SU-DHL-6 (cell line): ENCODE data around the gene PDZD7.

ENCODE experiments used
- H2AFZ ChIP-seq: fragments of 200-600 bp; sonication (generic); 2 replicates; pipeline ENCODE4 v1.6.1; 2014; ENCODE audit warnings: low read depth, mild to moderate bottlenecking, moderate library complexity, mixed read lengths, antibody characterized with exemption, low read length; ENCODE audit not compliant: severe bottlenecking
- H3F3A ChIP-seq: fragments of 200-600 bp; shearing (Covaris generic); 2 replicates; pipeline ENCODE4 v1.6.0; 2016; ENCODE audit warnings: antibody characterized with exemption, mild to moderate bottlenecking; ENCODE audit not compliant: insufficient read depth
- H3K27ac ChIP-seq: fragments of 200-600 bp; sonication (generic); 2 replicates; pipeline ENCODE4 v1.5.1; 2016; ENCODE audit warnings: low read depth, mild to moderate bottlenecking, low read length, moderate library complexity, mixed read lengths
- H3K27me3 ChIP-seq: fragments of 200-600 bp; sonication (generic), shearing (Covaris generic); 2 replicates; pipeline ENCODE4 v1.6.0; 2014; ENCODE audit warnings: mild to moderate bottlenecking, low read length
- H3K36me3 ChIP-seq: fragments of 200-600 bp; sonication (generic); 2 replicates; pipeline ENCODE4 v1.6.1; 2014; ENCODE audit warnings: mild to moderate bottlenecking, low read length, mixed read lengths
- H3K4me2 ChIP-seq: fragments of 300-600, 200-600 bp; shearing (Covaris generic), sonication (generic); 2 replicates; pipeline ENCODE4 v1.6.0; 2014; ENCODE audit warnings: low read length, low read depth, mild to moderate bottlenecking; ENCODE audit not compliant: poor library complexity, severe bottlenecking
- H3K4me3 ChIP-seq: fragments of 200-600 bp; sonication (generic); 2 replicates; pipeline ENCODE4 v1.5.1; 2014; ENCODE audit warnings: antibody characterized with exemption, low read length, mild to moderate bottlenecking, mixed read lengths; ENCODE audit not compliant: insufficient read depth, poor library complexity, severe bottlenecking
- H3K79me2 ChIP-seq: fragments of 200-600 bp; sonication (generic); 2 replicates; pipeline ENCODE4 v1.6.1; 2014; ENCODE audit warnings: mild to moderate bottlenecking, low read length, moderate library complexity; ENCODE audit not compliant: insufficient read depth
- H3K9ac ChIP-seq: fragments of 200-600 bp; sonication (generic); 2 replicates; pipeline ENCODE4 v1.7.0; 2014; ENCODE audit warnings: mild to moderate bottlenecking, low read length
- H3K9me2 ChIP-seq: fragments of 200-600 bp; sonication (generic); replicated peaks from 2 replicates; pipeline ENCODE4 v1.6.1; 2014; ENCODE audit warnings: low read length; ENCODE audit not compliant: insufficient read depth
- H3K9me3 ChIP-seq: fragments of 200-600 bp; sonication (generic); 2 replicates; pipeline ENCODE4 v1.6.1; 2014; ENCODE audit warnings: low read length, mixed read lengths; ENCODE audit not compliant: insufficient read depth
- H4K20me1 ChIP-seq: fragments of 200-600 bp; sonication (generic); 2 replicates; pipeline ENCODE4 v1.6.1; 2014; ENCODE audit warnings: low read depth, mild to moderate bottlenecking, antibody characterized with exemption, low read length, moderate library complexity, mixed read lengths
- CTCF ChIP-seq: fragments of 200-600 bp; sonication (generic); IDR thresholded peaks from one replicate; pipeline ENCODE4 v1.5.1; 2017; ENCODE audit warnings: antibody characterized with exemption, mild to moderate bottlenecking, low read length, moderate library complexity; ENCODE audit not compliant: insufficient read depth, poor library complexity, severe bottlenecking
- EZH2phosphoT487 ChIP-seq: fragments of 200-600 bp; sonication (generic), shearing (Covaris generic); conservative IDR thresholded peaks from 2 replicates; pipeline ENCODE4 v1.6.1; 2018; ENCODE audit warnings: mild to moderate bottlenecking, antibody characterized with exemption, low read length, moderate library complexity, mixed read lengths

PDZD7 gene

DNA sequence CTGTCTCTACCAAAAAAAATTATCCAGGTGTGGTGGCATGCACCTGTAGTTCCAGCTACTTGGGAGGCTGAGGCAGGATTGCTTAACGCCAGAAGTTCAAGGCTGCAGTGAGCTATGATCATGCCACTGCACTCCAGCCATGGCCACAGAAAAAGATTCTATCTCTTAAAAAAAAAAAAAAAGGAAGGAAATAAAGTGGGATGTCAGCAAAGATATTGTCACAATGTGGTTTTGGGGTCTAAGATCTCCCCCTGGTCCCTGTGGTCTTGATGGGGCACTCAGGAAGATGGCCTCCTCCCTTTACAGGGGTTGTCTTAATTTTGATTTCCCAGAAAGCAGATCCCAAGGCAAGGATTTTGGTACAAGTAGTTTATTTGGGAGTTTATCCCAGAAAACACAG lies 23.4 kb upstream of the PDZD7 start:
- no peak overlapping the region for H3K9ac ChIP-seq

DNA sequence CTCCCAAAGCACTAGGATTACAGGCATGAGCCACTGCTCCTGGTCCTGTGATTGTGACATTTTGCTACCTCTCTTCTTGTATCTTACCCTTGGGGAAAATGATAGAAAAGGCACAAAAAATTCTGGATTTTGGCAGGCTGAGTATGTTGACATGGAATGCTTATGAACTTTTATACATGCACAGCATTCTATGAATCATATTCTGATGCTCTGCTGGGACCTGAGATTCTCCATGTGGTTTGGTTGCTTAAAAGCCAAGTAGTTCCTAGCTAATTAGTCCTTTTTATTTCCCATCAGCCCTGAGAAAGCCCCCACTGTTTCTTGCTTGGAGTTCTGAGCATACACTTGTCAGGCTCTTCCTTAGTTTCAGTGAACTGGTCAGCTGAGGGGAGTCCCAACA lies 22.6 kb upstream of the PDZD7 start:
- Histone ChIP-seq H2AFZ (no peak overlapping the region), H3K9me2 (no peaks in the 10 kb centered on the region), H3K9me3 (no peaks in the 10 kb centered on the region), H3K36me3 (peaks cover 7% of the 10 kb centered on the region; the same call in 1 of the 2 replicates), H4K20me1 (peaks cover 10% of the 10 kb centered on the region; the same call in 1 of the 2 replicates), H3F3A (no peaks in the 10 kb centered on the region), H3K4me3 (no peak overlapping the region), H3K27ac (no peak overlapping the region), H3K27me3 (no peaks in the 10 kb centered on the region), H3K9ac (no peak overlapping the region), H3K79me2 (peaks cover 35% of the 10 kb centered on the region), H3K4me2 (no peak overlapping the region)
- TF ChIP-seq EZH2phosphoT487: no peak
- TF ChIP-seq CTCF: no peak

More for the DNA sequence above, 23.4 kb upstream of the PDZD7 start:
- H3K36me3 ChIP-seq: peaks cover 8% of the 10 kb centered on the region; the same call in 1 of the 2 replicates
- TF ChIP-seq CTCF: no peak
- no peak for TF ChIP-seq EZH2phosphoT487
- no peak overlapping the region for H3K27ac ChIP-seq
- no peaks in the 10 kb centered on the region for H3K9me3 ChIP-seq
- H2AFZ ChIP-seq: no peak overlapping the region
- H3K79me2 ChIP-seq: peaks cover 43% of the 10 kb centered on the region
- no peak overlapping the region for H3K4me3 ChIP-seq
- H4K20me1 ChIP-seq: peaks cover 14% of the 10 kb centered on the region
- no peak overlapping the region for H3K4me2 ChIP-seq
- H3K9me2 ChIP-seq: no peaks in the 10 kb centered on the region
- H3F3A ChIP-seq: no peaks in the 10 kb centered on the region
- H3K27me3 ChIP-seq: no peaks in the 10 kb centered on the region

DNA sequence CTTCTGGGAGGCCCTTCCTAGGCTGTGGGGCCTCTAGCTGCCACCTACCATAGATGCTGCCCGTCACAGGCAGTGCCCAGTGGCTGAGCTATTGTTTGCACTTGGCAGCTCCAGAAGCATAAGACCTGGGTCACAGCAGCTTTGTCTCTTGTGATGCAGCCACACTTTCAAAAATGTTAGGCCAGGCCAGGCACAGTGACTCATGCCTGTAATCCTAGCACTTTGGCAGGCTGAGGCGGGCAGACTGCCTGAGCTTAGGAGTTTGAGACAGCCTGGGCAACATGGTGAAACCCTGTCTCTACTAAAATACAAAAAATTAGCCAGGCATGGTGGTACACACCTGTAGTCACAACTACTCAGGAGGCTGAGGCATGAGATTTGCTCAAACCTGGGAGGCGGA lies 21.4 kb upstream of the PDZD7 start:
- Histone ChIP-seq H3K36me3 (peaks cover 5% of the 10 kb centered on the region; the same call in 1 of the 2 replicates), H3K4me3 (no peak overlapping the region), H3K9me2 (no peaks in the 10 kb centered on the region), H3F3A (no peaks in the 10 kb centered on the region), H3K9ac (no peak overlapping the region), H3K27ac (no peak overlapping the region), H3K79me2 (peaks cover 22% of the 10 kb centered on the region), H2AFZ (no peak overlapping the region), H3K4me2 (no peak overlapping the region), H4K20me1 (0 out of 2 replicates have a peak, but pooled peaks cover 9% of the 10 kb centered on the region), H3K9me3 (no peaks in the 10 kb centered on the region), H3K27me3 (no peaks in the 10 kb centered on the region)
- TF ChIP-seq EZH2phosphoT487: no peak
- TF ChIP-seq CTCF: no peak
